H1 (cell line): Measurements from ENCODE around the gene TMEM187. TPM values are rescaled to one million over a fixed set of nuclear protein-coding genes. Genes with fewer than 3 reads are reported as not detected.

ENCODE experiments used
- CTCF ChIA-PET: fragments of 300-600 bp; sonication (Branson Sonifier 250); formaldehyde crosslinking; loops from one replicate; lab custom pipeline; 2021; ENCODE audit not compliant: partially characterized antibody; lab: Charles Lee
- POLR2A ChIA-PET: fragments of 300-600 bp; sonication (Branson Sonifier 250); formaldehyde crosslinking; loops from one replicate; lab custom pipeline; 2021; ENCODE audit warnings: inconsistent platforms; ENCODE audit not compliant: partially characterized antibody; lab: Charles Lee
- DNase-seq, 2 experiments: peaks; one replicate each; pipeline versions ENCODE4 v3.0.0 to v3.0.0-alpha.2; 2010 to 2022; ENCODE audit warnings: low spot score in 2 of 2, low read depth in 1 of 2, mixed read lengths in 1 of 2
- FAIRE-seq: peaks from 2 replicates; lab custom pipeline; 2011; peaks lifted over from hg19 to GRCh38; lab: Jason Lieb, UNC
- H2AFZ ChIP-seq: 2 replicates; pipeline ENCODE4 v1.8.1; 2012; ENCODE audit warnings: low read length, inconsistent platforms
- H2AK5ac ChIP-seq: 2 replicates; pipeline ENCODE4 v1.6.1; 2013; ENCODE audit warnings: low read depth, low read length
- H2BK120ac ChIP-seq: replicated peaks from 2 replicates; pipeline ENCODE3; 2013; ENCODE audit warnings: low read depth, low read length, inconsistent platforms
- H2BK12ac ChIP-seq: 2 replicates; pipeline ENCODE4 v1.6.1; 2013; ENCODE audit warnings: low read depth, low read length
- H2BK15ac ChIP-seq: 2 replicates; pipeline ENCODE4 v1.6.1; 2013; ENCODE audit warnings: low read length
- H2BK20ac ChIP-seq: 2 replicates; pipeline ENCODE4 v1.6.1; 2013; ENCODE audit warnings: low read length
- H2BK5ac ChIP-seq: 2 replicates; pipeline ENCODE4 v1.6.1; 2013; ENCODE audit warnings: low read depth, low read length
- H3K14ac ChIP-seq: 2 replicates; pipeline ENCODE4 v1.6.1; 2013; ENCODE audit warnings: inconsistent platforms; ENCODE audit not compliant: insufficient read length
- H3K18ac ChIP-seq: 2 replicates; pipeline ENCODE4 v1.6.1; 2013; ENCODE audit warnings: low read length; ENCODE audit errors: extremely low read depth
- H3K23ac ChIP-seq: 2 replicates; pipeline ENCODE4 v1.6.1; 2013; ENCODE audit warnings: inconsistent platforms; ENCODE audit not compliant: insufficient read length
- H3K23me2 ChIP-seq: 2 replicates; pipeline ENCODE4 v1.6.1; 2013; ENCODE audit warnings: low read depth, low read length
- H3K27ac ChIP-seq: 2 replicates; pipeline ENCODE4 v1.6.1; 2011; ENCODE audit warnings: low read depth, low read length, inconsistent platforms
- H3K27me3 ChIP-seq, 4 experiments: replicated peaks in 1 of 4; 1 replicate in 1 of 4; 2 replicates in 3 of 4; pipeline versions ENCODE4 v1.6.1 to v1.8.1; 2011 to 2013; ENCODE audit warnings: low read length in 3 of 4, mild to moderate bottlenecking in 3 of 4, inconsistent platforms in 2 of 4, mixed read lengths in 2 of 4, moderate library complexity in 1 of 4; ENCODE audit not compliant: control insufficient read depth in 3 of 4, insufficient read depth in 3 of 4; ENCODE audit errors: extremely low read depth in 1 of 4
- H3K36me3 ChIP-seq, 4 experiments: 2 replicates each; pipeline versions ENCODE4 v1.6.1 to v1.8.1; 2011 to 2013; ENCODE audit warnings: mild to moderate bottlenecking in 4 of 4, low read length in 3 of 4, moderate library complexity in 2 of 4, control low read depth in 1 of 4, inconsistent platforms in 1 of 4; ENCODE audit not compliant: insufficient read depth in 4 of 4, control insufficient read depth in 2 of 4
- H3K4ac ChIP-seq: replicated peaks from 2 replicates; pipeline ENCODE3; 2013; ENCODE audit warnings: low read length, low read depth, mixed read lengths, inconsistent platforms; ENCODE audit not compliant: insufficient read length
- H3K4me1 ChIP-seq, 4 experiments: replicated peaks in 1 of 4; 1 replicate in 1 of 4; 2 replicates in 3 of 4; pipeline versions ENCODE4 v1.6.1 to v1.8.1; 2011 to 2013; ENCODE audit warnings: low read length in 3 of 4, inconsistent platforms in 2 of 4, mixed read lengths in 1 of 4; ENCODE audit not compliant: insufficient read depth in 4 of 4, control insufficient read depth in 3 of 4
- H3K4me2 ChIP-seq, 2 experiments: 2 replicates each; pipeline versions ENCODE4 v1.6.1 to v1.8.1; 2011 to 2013; ENCODE audit warnings: low read depth in 2 of 2, low read length in 2 of 2, control low read depth in 1 of 2, inconsistent platforms in 1 of 2, mild to moderate bottlenecking in 1 of 2; ENCODE audit not compliant: insufficient read depth in 1 of 2
- H3K4me3 ChIP-seq, 4 experiments: fragments of 200-600, 300-600 bp in 1 of 4; sonication (generic), shearing (Covaris generic), sonication (Bioruptor Twin) in 1 of 4; 2 replicates each; pipeline versions ENCODE4 v1.5.1 to v1.8.1; 2011 to 2016; ENCODE audit warnings: low read length in 4 of 4, low read depth in 3 of 4, control low read depth in 2 of 4, inconsistent platforms in 2 of 4, mild to moderate bottlenecking in 2 of 4, mixed read lengths in 1 of 4, moderate library complexity in 1 of 4; ENCODE audit not compliant: insufficient read depth in 2 of 4; ENCODE audit errors: extremely low read depth in 1 of 4
- H3K56ac ChIP-seq: replicated peaks from 2 replicates; pipeline ENCODE3; 2013; ENCODE audit warnings: low read depth, mild to moderate bottlenecking, mixed read lengths, low read length, inconsistent platforms; ENCODE audit not compliant: insufficient read length
- H3K79me1 ChIP-seq: 2 replicates; pipeline ENCODE4 v1.6.1; 2013; ENCODE audit warnings: low read depth, low read length, control low read depth
- H3K79me2 ChIP-seq, 2 experiments: 2 replicates each; pipeline versions ENCODE4 v1.6.1 to v1.8.1; 2012 to 2013; ENCODE audit warnings: low read length in 2 of 2, mild to moderate bottlenecking in 2 of 2, inconsistent platforms in 1 of 2; ENCODE audit not compliant: insufficient read depth in 2 of 2, control insufficient read depth in 1 of 2
- H3K9ac ChIP-seq, 4 experiments: replicated peaks in 1 of 4; 1 replicate in 1 of 4; 2 replicates in 3 of 4; pipeline versions ENCODE4 v1.6.1 to v1.8.1; 2011 to 2013; ENCODE audit warnings: low read depth in 3 of 4, low read length in 3 of 4, control low read depth in 2 of 4, mild to moderate bottlenecking in 2 of 4, moderate library complexity in 2 of 4, inconsistent platforms in 1 of 4; ENCODE audit errors: extremely low read depth in 1 of 4
- H3K9me3 ChIP-seq, 2 experiments: 2 replicates each; pipeline versions ENCODE4 v1.6.1 to v1.8.1; 2012 to 2013; ENCODE audit warnings: mild to moderate bottlenecking in 2 of 2, moderate library complexity in 2 of 2, control low read depth in 1 of 2, inconsistent platforms in 1 of 2, low read depth in 1 of 2, low read length in 1 of 2, mixed read lengths in 1 of 2; ENCODE audit not compliant: insufficient read depth in 2 of 2
- H4K20me1 ChIP-seq, 2 experiments: replicated peaks in 1 of 2; 2 replicates each; pipeline versions ENCODE3 to v1.8.1; 2011 to 2013; ENCODE audit warnings: inconsistent platforms in 2 of 2, low read length in 2 of 2, mild to moderate bottlenecking in 1 of 2; ENCODE audit not compliant: insufficient read depth in 2 of 2, control insufficient read depth in 1 of 2
- H4K5ac ChIP-seq: 2 replicates; pipeline ENCODE4 v1.6.1; 2013; ENCODE audit warnings: low read length, low read depth, mixed read lengths, inconsistent platforms; ENCODE audit not compliant: insufficient read length
- H4K8ac ChIP-seq: 2 replicates; pipeline ENCODE4 v1.8.0; 2013; ENCODE audit warnings: mild to moderate bottlenecking, moderate library complexity, low read length, inconsistent platforms; ENCODE audit not compliant: insufficient read depth; ENCODE audit errors: extremely low read depth
- H4K91ac ChIP-seq: replicated peaks from 2 replicates; pipeline ENCODE3; 2013; ENCODE audit warnings: low read length, mixed read lengths, inconsistent platforms; ENCODE audit not compliant: insufficient read length
- ASH2L ChIP-seq: fragments of 200-600, 300-600 bp; sonication (generic); IDR thresholded peaks from one replicate; pipeline ENCODE4 v1.7.1; 2017; ENCODE audit warnings: low read length
- BACH1 ChIP-seq: IDR thresholded peaks from 2 replicates; pipeline ENCODE4 v1.6.1; 2012; ENCODE audit warnings: low read length, improper control_type of control experiment
- CBX8 ChIP-seq: fragments of 300-800, 300-1000 bp; sonication (generic); IDR thresholded peaks from 2 replicates; pipeline ENCODE4 v1.7.1; 2016; ENCODE audit warnings: low read depth, low read length, borderline replicate concordance
- CEBPB ChIP-seq: IDR thresholded peaks from 2 replicates; pipeline ENCODE4 v1.6.1; 2012; ENCODE audit warnings: low read depth, low read length
- EP300 ChIP-seq, 2 experiments: IDR thresholded peaks; 1 replicate in 1 of 2; 2 replicates in 1 of 2; pipeline ENCODE4 v1.6.1; 2011 to 2012; ENCODE audit warnings: low read depth in 2 of 2, low read length in 2 of 2, mild to moderate bottlenecking in 2 of 2, borderline replicate concordance in 1 of 2, inconsistent platforms in 1 of 2, moderate library complexity in 1 of 2
- GTF2F1 ChIP-seq: IDR thresholded peaks from 2 replicates; pipeline ENCODE4 v1.6.1; 2012; ENCODE audit warnings: low read depth, low read length, improper control_type of control experiment, borderline replicate concordance
- MAX ChIP-seq: IDR thresholded peaks from 2 replicates; pipeline ENCODE4 v1.6.1; 2012; ENCODE audit warnings: inconsistent platforms
- RFX5 ChIP-seq: IDR thresholded peaks from 2 replicates; pipeline ENCODE4 v1.6.1; 2011; ENCODE audit warnings: low read depth, low read length, improper control_type of control experiment, borderline replicate concordance
- WGBS, 2 experiments: shearing (Covaris generic) in 1 of 2; methylation state at CpG; one replicate each; pipeline versions ENCODE4 v1.1.6 to v1.1.7; 2013 to 2015; ENCODE audit warnings: low lambda C conversion rate in 2 of 2, mixed read lengths in 2 of 2, inconsistent platforms in 1 of 2, low coverage in 1 of 2, missing lambda C conversion rate in 1 of 2; ENCODE audit not compliant: insufficient replicate concordance in 2 of 2, insufficient coverage in 1 of 2, insufficient read length in 1 of 2; ENCODE audit errors: extremely low coverage in 1 of 2, missing lambda C conversion rate in 1 of 2; 5-methylcytosine and 5-hydroxymethylcytosine counted together
- polyA plus RNA-seq, 7 experiments: library from polyadenylated mRNA; depleted of rRNA in 3 of 7; stranded (reverse) in 5 of 7; unstranded in 2 of 7; fragments of >200 nt in 5 of 7; fragments of 200-250 nt in 2 of 7; gene quantifications; 1 replicate in 5 of 7; 2 replicates in 1 of 7; 4 replicates in 1 of 7; pipeline versions ENCODE4 v1.2.1 to v1.2.3, GENCODE V29; 2011 to 2013; ENCODE audit warnings: missing spikeins in 2 of 7, mixed read lengths in 2 of 7
- total RNA-seq: library from RNA; stranded (reverse); fragmentation: NEBNext Ultra II Directional; extraction: Animal tissue kit (Norgen Biotek cat#: 25700); gene quantifications from 2 replicates; pipeline ENCODE4 v1.2.1, GENCODE V29; 2021
- TF ChIP-seq, protein P1 (sequence below): IDR thresholded peaks from 2 replicates; pipeline ENCODE4 v1.6.1; 2011; ENCODE audit warnings: low read length, improper control_type of control experiment

The TMEM187 gene
- total and polyA plus RNA-seq, 2 of the 8 experiments (the other 6 are each of a cell fraction or from before 2014, with no cell fraction given) = 5.0 to 14.5 TPM

DNA sequence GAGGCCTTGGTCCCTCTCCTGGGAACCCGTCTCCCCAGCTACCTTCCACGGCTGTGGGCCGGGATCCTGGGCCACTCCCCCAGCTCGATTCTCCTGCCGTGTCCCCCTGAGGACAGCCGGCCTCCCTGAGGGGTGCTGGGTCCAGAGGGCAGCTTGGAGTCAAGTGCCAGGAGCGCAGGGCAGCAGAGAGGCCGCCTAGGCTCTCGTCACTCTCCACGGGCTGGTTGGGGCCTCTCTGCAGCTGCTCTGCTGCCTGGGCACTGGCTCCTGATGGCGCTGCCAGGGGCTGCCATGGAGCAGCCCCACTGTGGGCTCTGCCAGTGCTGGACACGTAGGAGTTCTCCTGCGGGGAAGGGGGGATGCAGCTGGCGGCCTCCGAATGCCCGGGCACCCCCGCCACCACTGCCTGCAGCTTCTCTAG lies 40.5 kb downstream of the TMEM187 start:
- Histone ChIP-seq H3K9ac (no peak overlapping the region), H2BK5ac (no peak overlapping the region), H3K27me3 (no peaks in the 10 kb centered on the region), H3K14ac (no peak overlapping the region), H3K27ac (no peak overlapping the region), H3K79me1 (no peaks in the 10 kb centered on the region), H4K8ac (no peak overlapping the region; the same call in 1 of the 2 replicates), H3K4me2 (no peak overlapping the region), H3K4me1 (peaks cover 0 to 7% (median 3%) of the 10 kb centered on the region in 4 experiments; a peak in 2 of 7 replicates), H2AK5ac (no peak overlapping the region), H4K91ac (no peak overlapping the region), H2BK12ac (no peak overlapping the region), H2BK120ac (no peak overlapping the region), H3K56ac (no peak overlapping the region), H3K36me3 (peaks cover 2 to 11% (median 7%) of the 10 kb centered on the region in 4 experiments; a peak in 3 of 8 replicates), H3K4ac (no peak overlapping the region), H3K23ac (no peak overlapping the region), H3K23me2 (no peaks in the 10 kb centered on the region), H3K9me3 (no peaks in the 10 kb centered on the region), H2BK20ac (no peak overlapping the region), H4K5ac (no peak overlapping the region), H4K20me1 (no peaks in the 10 kb centered on the region), H3K4me3 (no peak overlapping the region), H3K18ac (no peak overlapping the region), H3K79me2 (no peaks in the 10 kb centered on the region), H2AFZ (no peak overlapping the region), H2BK15ac (no peak overlapping the region)
- no peak for TF ChIP-seq CEBPB
- no peak for TF ChIP-seq GTF2F1
- TF ChIP-seq, protein P1, sequence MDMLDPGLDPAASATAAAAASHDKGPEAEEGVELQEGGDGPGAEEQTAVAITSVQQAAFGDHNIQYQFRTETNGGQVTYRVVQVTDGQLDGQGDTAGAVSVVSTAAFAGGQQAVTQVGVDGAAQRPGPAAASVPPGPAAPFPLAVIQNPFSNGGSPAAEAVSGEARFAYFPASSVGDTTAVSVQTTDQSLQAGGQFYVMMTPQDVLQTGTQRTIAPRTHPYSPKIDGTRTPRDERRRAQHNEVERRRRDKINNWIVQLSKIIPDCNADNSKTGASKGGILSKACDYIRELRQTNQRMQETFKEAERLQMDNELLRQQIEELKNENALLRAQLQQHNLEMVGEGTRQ = no peak
- no peak for TF ChIP-seq BACH1
- no peak for TF ChIP-seq CBX8
- no peak for TF ChIP-seq RFX5
- TF ChIP-seq MAX = no peak
- TF ChIP-seq EP300 (IDR thresholded peaks at IDR 0.05; ENCODE audit: borderline replicate concordance in 1 of 2, low read depth in 2 of 2, low read length in 2 of 2) = no peak
- no peak for TF ChIP-seq ASH2L
- DNase-seq (no peak), FAIRE-seq (no peak)
- 96% methylated on average over 8 of the region's 17 CpGs; no CpG with 5 or more reads in 1 of the 2 experiments for WGBS, 2 experiments
- ChIA-PET POLR2A (interaction anchor here (0.9 to 2.9 kb wide), 6 partner anchors 9 to 85 kb away, joined by 3 to 15 read pairs (median 5); partner anchors contain the start of gene HCFC1), CTCF (interaction anchor here (1.0 to 4.1 kb wide), 23 partner anchors 8 to 111 kb away, joined by 3 to 29 read pairs (median 5); partner anchors contain the start of genes HCFC1 and TMEM187)
